HT-29 (cell line): ENCODE measurements around the gene IL10. TPM values are rescaled to one million over a fixed set of nuclear protein-coding genes. Genes with fewer than 3 reads are reported as not detected.

Experiments
- DNase-seq: peaks from one replicate; pipeline ENCODE4 v3.0.0-alpha.2; 2015; ENCODE audit warnings: low spot score
- total RNA-seq: library from RNA; depleted of rRNA; stranded (reverse); fragments of >200 nt; shearing (Covaris generic); gene quantifications from 2 replicates; pipeline ENCODE4 v1.2.3, GENCODE V29; 2014

IL10 gene
- total RNA-seq, 1 experiment from 2014 or later: not detected

DNA sequence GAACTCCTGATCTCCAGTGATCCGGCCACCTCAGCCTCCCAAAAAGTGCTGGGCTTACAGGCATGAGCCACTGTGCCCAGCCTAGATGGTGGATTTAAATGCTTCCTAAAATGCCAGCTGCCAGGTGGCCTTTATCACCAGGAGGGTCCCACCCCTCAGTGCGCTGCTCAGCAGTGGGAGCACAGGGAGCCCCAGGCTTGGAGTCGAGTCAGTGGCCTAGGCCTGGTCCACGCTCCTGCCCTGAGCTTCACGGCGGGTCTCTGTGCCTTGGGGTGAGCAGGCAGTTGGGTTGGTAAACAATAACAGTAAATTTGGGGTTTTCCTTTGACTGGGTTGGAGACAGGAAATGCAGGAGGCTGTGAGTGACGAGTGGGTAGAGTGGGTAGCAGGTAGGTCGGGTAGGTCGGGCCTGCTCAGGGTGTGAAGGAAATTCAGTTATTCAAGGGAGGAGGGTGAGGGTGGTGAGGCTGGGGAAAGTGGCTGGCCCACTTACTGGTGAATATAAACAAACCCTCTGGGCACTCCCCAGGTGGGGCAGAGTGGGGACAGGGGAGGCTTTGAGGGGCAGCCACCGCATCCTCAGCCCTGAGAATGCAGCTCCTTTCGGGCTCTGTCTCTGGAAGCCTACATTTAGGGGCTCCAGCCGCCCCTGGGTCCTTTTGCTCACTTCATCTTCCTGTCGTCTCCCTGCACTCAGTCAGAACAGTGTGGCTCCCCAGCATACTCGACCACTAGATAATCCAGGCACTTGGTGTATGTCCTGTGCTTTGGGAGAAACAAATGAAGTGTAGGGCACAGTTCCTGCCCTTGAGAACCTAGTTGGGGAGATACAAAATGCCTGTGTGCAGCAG lies 35.2 kb downstream of the IL10 start:
- no peak for DNase-seq

DNA sequence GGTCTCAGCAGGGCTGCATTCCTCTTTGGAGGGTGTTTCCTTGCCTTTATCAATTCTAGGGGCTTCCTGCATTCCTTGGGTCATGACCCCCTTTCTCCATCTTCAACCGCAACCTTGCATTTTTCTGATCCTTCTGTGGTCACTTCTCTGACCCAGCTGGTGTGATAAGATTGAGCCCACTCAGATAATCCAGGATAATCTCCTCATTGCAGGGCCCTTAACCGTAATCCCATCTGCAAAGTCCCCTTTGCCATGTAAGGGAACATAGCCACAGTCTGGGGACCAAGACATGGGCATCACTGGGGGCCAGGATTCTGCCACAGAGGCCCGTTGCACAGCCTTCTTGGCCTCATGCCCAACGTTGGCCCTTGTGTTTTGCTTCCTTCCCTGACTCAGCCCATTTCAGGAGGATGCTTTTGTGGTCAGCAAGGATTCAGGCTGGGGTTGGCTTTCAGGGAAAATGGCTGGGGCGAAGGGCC lies 36.7 kb downstream of the IL10 start:
- DNase-seq: no peak

GRCh38 chr1:206734499-206735142 lies 37.7 kb downstream of the IL10 start:
- DNase-seq: peak; percentile 54

- no peak for DNase-seq
Measured at GRCh38 chr1:206732992-206733391, 39.3 kb downstream of the IL10 start.

- no peak for DNase-seq
Measured at GRCh38 chr1:206732508-206732907, 39.8 kb downstream of the IL10 start.

DNA sequence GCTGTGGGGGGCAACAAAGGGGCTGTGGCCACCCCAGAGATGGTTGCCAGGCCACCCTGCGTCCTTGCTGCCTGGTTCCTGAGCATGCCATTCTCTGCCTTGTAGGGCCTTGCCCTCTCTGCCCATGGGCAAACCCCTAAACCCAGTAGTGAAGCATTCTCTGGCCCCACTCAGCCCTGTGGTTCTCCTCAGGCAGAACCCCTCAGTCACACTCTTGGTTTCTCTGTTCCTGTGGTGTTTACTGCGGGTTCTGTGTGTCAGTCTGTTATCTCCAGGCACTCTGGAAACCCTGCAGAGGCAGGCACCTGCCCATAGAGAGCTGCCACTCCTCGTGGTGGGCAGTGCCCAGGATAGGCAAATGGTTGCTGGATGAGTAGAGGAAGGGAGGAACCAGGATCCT lies 42.8 kb downstream of the IL10 start:
- DNase-seq: no peak

DNA sequence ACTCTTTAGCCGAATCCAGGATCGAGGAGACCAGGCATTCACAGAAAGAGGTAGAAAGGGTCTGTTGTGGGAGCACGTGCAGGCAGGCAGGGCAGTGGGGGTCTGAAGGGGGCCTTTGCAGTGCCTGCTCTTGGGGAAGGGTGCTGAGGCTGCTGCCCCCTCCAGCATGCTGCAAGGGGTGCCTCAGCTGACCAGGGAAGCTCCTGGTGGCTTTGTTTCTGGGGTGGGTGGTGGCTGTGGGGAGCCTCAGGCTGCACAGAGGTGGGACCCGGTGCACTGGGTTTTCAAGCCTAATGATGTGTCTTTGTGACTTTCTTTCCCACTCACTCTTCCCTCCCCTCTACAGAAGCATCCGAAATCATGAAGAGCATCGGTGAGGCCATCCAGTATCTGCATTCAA lies 43.2 kb downstream of the IL10 start:
- no peak for DNase-seq

- DNase-seq: no peak
Measured at GRCh38 chr1:206728697-206728987, 43.7 kb downstream of the IL10 start.

DNA sequence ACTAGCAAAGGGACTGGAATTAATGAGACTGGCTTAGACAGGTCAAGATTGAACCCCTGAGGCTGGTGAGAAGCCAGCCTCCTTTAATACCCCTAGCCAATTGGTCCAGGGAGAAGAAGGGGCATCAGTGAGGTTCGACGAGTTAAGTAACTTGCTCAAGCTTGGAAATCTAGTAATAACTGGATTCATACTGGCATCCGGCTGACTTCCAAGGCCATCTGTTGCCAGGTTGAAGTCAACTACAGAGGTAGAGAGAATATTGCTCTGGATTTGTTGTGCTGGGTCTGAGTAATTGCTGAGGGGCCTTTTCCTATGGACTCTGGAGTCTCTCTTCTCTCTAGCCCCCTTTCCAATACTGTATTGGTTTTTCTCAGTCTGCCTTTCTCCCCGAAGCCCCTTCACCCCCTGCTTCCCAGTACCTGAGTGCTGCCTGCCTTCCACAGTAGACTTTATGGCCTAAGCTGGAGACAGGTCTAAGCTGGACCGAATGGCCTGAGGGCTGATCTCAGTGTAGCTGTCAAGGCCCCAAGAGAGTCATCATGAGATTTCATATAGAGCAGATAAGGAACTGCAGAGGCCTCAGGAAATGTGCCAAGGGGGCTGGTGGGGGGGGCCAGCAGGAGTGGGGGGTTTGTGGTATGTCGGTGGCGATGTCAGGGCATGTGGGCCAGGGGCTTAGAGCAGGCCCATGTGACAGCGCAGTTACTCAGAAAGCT lies 44.2 kb downstream of the IL10 start:
- DNase-seq: no peak

DNA sequence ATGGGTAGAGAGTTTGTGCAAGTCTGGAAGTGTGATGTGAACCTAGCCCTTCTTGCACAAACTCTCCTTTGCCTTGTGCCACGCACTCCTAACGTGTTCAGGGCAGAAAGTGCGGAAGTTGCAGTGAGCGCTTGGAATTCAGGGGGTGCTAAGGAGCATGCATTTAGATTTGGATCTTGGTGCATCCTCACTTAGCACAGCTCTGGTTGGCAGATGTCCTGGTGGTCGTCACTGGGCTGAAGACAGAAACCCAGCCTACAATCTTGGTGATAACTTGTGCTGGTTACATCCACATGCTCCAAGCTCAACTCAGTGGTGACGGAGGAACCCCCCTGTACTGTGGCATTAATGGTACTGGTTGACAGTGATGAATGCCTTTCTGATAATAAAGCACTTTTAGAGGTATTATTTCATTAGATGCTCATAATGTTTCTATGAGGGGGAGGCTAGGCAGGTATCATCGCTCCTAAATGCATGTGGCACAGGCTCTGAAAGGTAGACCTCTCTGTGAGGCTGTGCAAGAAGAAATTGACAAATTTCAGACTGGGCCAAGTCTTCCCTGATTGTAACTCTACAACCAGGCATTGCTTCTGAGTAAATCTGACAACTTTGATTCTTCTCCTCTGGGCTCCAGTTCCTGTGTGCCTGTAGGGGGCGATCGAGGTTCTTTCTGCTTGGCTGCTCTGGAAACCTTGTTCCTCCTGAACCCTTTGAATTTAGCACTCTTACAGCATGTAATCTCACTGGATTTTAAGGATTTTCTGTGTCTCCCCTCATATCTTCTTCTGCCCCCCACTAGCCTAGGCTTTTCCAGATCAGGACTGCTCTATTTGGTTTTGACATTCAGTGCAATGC lies 47.0 kb downstream of the IL10 start:
- peak; percentile 37 for DNase-seq

DNA sequence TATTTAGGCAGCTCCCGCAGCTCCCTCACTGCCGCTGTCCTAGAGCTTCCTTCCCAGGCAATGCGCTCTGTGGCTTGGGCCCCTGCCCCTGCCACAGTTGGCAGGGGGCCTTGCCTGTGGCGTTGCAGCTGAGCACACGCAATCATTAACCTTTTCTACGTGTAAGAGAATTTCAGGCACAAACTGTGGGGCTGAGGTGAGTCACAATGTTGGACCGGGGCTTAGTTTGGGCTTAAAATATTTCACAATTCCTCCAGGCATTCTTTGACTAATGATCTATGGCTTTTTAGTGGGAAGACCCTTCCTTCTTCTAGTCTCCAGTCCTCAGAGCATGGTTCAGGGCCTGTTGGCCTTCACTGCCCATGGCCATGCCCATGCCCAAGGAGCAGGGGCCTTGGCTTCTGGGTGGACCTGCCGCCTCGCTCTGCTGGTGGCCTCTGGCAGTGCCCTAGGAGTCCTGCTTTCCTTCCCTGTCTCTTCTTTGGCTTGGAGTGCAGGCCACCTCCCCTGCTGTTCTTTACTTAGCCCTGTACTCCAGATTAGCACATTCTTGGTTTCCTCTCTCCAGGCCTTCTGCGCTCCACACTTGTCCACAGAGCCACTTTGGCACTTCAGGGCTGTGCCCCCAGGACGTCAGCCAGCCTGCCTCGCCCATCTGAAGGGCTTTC lies 48.4 kb downstream of the IL10 start:
- no peak for DNase-seq

- DNase-seq: no peak
Measured at GRCh38 chr1:206723462-206723804, 48.9 kb downstream of the IL10 start.

DNA sequence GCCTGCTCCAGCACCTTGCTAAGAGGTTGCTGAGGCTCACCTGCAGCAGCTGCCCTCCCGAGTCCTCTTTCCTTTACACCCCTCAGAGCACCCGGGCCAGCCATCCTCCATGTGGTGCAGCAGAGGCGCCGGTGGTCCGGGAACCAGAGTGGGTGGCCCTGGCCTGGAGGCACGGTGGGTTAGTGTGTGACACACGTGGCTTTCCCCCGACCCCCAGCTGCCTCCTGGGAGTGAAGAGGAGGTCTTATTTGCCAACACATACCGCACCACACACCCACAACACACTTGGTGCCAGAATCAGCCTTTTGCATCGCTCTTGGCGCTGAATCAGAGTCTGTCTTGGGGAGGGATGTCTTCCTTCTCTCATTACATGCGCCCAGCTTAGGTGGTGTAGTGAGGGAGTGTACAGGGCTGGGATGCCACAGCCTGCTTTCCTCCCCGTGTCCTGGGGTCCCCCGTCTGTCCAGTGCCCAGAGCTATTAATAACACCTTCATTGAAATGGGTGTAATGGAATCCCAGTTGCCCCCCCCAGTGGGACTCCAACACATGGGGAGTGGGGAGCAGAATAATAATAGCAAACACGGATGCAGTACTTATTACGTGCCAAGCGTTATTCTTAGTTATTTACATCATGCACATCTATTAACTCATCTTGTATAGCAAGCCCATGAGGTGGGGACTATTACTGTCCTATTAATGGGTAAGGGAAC lies 49.4 kb downstream of the IL10 start:
- no peak for DNase-seq

DNA sequence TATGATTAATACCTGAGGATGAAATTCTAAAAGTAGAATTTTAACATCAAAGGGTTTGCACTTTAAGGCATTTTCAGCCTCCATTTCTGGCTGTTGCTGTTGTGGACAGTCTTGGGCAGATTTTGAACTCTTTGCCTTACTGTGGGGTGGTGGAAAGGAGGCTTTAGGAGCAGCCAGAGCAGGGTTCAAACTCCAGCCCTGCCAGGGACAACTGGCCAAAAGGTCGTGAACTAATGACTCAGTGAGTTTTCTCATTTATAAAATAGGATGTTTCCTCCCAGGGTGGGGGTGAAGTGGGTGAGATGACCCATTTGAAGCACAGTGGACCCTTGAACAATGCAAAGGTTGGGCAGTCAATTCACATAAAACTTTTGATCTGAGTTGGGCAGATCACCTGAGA lies 50.8 kb downstream of the IL10 start:
- no peak for DNase-seq

DNA sequence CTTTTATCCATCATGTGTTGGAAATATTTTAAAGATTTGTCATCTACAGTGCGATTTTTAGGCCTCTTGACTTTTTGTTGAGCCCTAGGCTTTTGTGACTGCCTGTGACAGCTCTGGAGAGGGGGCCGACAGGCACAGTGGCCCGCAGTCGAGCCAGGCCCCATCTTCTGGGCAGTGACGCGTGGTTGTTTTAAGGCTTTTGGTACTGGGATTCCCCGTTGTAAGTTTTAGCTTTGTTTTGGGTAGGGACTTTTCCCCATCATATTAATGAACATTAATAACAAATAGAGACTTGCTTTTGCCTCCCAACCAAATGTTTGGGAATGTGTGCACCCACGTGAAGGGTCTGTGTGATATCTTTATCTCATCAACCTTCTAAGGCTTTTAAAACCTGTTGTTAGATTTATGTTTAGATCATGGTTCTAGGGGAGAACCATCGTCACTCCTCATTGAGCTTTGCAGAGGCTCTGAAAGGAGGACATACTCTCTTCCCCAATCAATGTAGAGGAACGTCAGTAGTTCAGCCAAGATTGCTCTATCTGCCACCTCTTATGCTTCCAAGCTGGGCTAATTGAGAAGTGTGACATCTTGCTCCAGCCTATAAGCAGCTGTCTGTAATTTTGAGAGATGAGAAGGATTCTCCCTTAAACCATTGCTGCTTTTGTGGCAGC lies 53.0 kb downstream of the IL10 start:
- DNase-seq: no peak

- DNase-seq: no peak
Measured at GRCh38 chr1:206717674-206717989, 54.7 kb downstream of the IL10 start.
